Panc1 (cell line): ENCODE measurements around the gene CRB2. TPM values are rescaled to one million over a fixed set of nuclear protein-coding genes. Genes with fewer than 3 reads are reported as not detected.

Experiments used
- ATAC-seq: fragments of 200-7000 bp; cut with Tn5 transposase; 2 replicates; pipeline ENCODE4 v1.9.1; 2020; ENCODE audit warnings: mild to moderate bottlenecking, moderate library complexity
- BruUV-seq: library from RNA; stranded (reverse); fragments of 400-500 nt; replicated peaks from 2 replicates; lab custom pipeline; 2021; lab: Mats Ljungman, UMichigan
- CTCF ChIA-PET: fragments of 300-600 bp; sonication (Branson Sonifier 250); formaldehyde crosslinking; loops from one replicate; lab custom pipeline; 2022; ENCODE audit warnings: antibody characterized with exemption; lab: Charles Lee
- POLR2A ChIA-PET: fragments of 300-600 bp; sonication (Branson Sonifier 250); formaldehyde crosslinking; loops from one replicate; lab custom pipeline; 2022; ENCODE audit warnings: antibody characterized with exemption; lab: Charles Lee
- DNase-seq: peaks from one replicate; pipeline ENCODE4 v3.0.0-alpha.2; 2010; ENCODE audit warnings: low read depth, low spot score
- H3K27ac ChIP-seq: 2 replicates; pipeline ENCODE4 v1.5.1; 2011; ENCODE audit warnings: mild to moderate bottlenecking, low read length, inconsistent platforms
- H3K27me3 ChIP-seq: fragments of 200-500 bp; sonication (Bioruptor generic); 2 replicates; pipeline ENCODE4 v1.6.0; 2014; ENCODE audit warnings: low read length, inconsistent platforms; ENCODE audit not compliant: control insufficient read depth, insufficient read depth
- H3K36me3 ChIP-seq: fragments of 200-500 bp; sonication (Bioruptor generic); 2 replicates; pipeline ENCODE4 v1.5.1; 2014; ENCODE audit warnings: inconsistent platforms, mild to moderate bottlenecking, low read length, moderate library complexity; ENCODE audit not compliant: control insufficient read depth, insufficient read depth
- H3K4me1 ChIP-seq: 2 replicates; pipeline ENCODE4 v1.5.1; 2011; ENCODE audit warnings: inconsistent platforms, mild to moderate bottlenecking, low read length, moderate library complexity; ENCODE audit not compliant: control insufficient read depth, insufficient read depth
- H3K4me3 ChIP-seq, 2 experiments: 2 replicates each; pipeline ENCODE4 v1.5.1; 2011 to 2012; ENCODE audit warnings: low read depth in 2 of 2, low read length in 2 of 2, mild to moderate bottlenecking in 2 of 2, inconsistent platforms in 1 of 2, moderate library complexity in 1 of 2
- H3K9me3 ChIP-seq: fragments of 200-500 bp; sonication (Bioruptor generic); 2 replicates; pipeline ENCODE4 v1.5.1; 2014; ENCODE audit warnings: low read depth, mild to moderate bottlenecking, inconsistent platforms, low read length, moderate library complexity; ENCODE audit not compliant: control insufficient read depth, insufficient read depth
- CTCF ChIP-seq: fragments of 450-650 bp; IDR thresholded peaks from 2 replicates; pipeline ENCODE4 v1.5.1; 2017; ENCODE audit warnings: mild to moderate bottlenecking
- POLR2AphosphoS5 ChIP-seq: IDR thresholded peaks from 2 replicates; pipeline ENCODE4 v1.6.1; 2012; ENCODE audit warnings: mild to moderate bottlenecking, low read depth, low read length, moderate library complexity
- REST ChIP-seq, 2 experiments: IDR thresholded peaks; 2 replicates each; pipeline ENCODE4 v1.6.1; 2011 to 2012; ENCODE audit warnings: low read depth in 2 of 2, control low read depth in 1 of 2, low read length in 1 of 2, mild to moderate bottlenecking in 1 of 2, moderate library complexity in 1 of 2; ENCODE audit not compliant: insufficient read depth in 1 of 2
- SIN3A ChIP-seq: IDR thresholded peaks from 2 replicates; pipeline ENCODE4 v1.6.1; 2012; ENCODE audit warnings: low read depth, mild to moderate bottlenecking, low read length, moderate library complexity, borderline replicate concordance; ENCODE audit not compliant: insufficient read depth
- TCF7L2 ChIP-seq: IDR thresholded peaks from 2 replicates; pipeline ENCODE4 v1.6.1; 2011; ENCODE audit warnings: mild to moderate bottlenecking, low read depth, low read length, inconsistent platforms
- in situ Hi-C: cut with HindIII; loops from 2 replicates; pipeline ENCODE4 v1.10.0; 2016; ENCODE audit warnings: low sequenced_read_pairs, low pct_unique_long_range_greater_than_20kb
- intact Hi-C: fragments of 100-400 bp; cut with micrococcal nuclease; formaldehyde crosslinking; loops from one replicate; pipeline ENCODE4 v1.10.0; 2022; ENCODE audit not compliant: unreplicated experiment
- total RNA-seq: library from RNA; stranded (reverse); gene quantifications from one replicate; pipeline ENCODE4 v1.2.1, GENCODE V29; 2021; ENCODE audit not compliant: unreplicated experiment

The CRB2 gene
- total RNA-seq, 1 experiment from 2014 or later, result 0.05 TPM

- ATAC-seq (no peak), DNase-seq (no peak)
- in situ Hi-C loops (no loop called here), intact Hi-C loops (no loop called here)
- H3K27me3 ChIP-seq, result no peaks in the 10 kb centered on the region
- POLR2A ChIA-PET, result no interaction called here
- no TSS peak for BruUV-seq
- CTCF ChIA-PET, result no interaction called here
- no peaks in the 10 kb centered on the region; the same call in 1 of the 2 replicates for H3K4me1 ChIP-seq
- TF ChIP-seq POLR2AphosphoS5, result no peak
- TF ChIP-seq TCF7L2, result no peak
- no peak for TF ChIP-seq CTCF
- no peak for TF ChIP-seq SIN3A
- TF ChIP-seq REST (IDR thresholded peaks at IDR 0.05; ENCODE audit: insufficient read depth in 1 of 2, low read depth in 2 of 2, low read length in 1 of 2), result no peak
- H3K27ac ChIP-seq, result no peak overlapping the region
- no peaks in the 10 kb centered on the region for H3K36me3 ChIP-seq
- no peak overlapping the region for H3K4me3 ChIP-seq
- H3K9me3 ChIP-seq, result no peaks in the 10 kb centered on the region
Measured at GRCh38 chr9:123372766-123373446, 16.9 kb downstream of the CRB2 start.

DNA sequence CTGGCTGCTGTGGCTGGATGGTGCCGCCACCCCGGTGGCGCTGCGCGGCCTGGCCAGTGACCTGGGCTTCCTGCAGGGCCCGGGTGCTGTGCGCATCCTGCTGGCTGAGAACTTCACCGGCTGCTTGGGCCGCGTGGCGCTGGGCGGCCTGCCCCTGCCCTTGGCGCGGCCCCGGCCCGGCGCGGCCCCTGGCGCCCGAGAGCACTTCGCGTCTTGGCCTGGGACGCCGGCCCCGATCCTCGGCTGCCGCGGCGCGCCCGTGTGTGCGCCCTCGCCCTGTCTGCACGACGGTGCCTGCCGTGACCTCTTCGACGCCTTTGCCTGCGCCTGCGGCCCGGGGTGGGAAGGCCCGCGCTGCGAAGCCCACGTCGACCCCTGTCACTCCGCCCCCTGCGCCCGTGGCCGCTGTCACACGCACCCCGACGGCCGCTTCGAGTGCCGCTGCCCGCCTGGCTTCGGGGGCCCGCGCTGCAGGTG lies 17.5 kb downstream of the CRB2 start:
- no peak overlapping the region for H3K4me3 ChIP-seq
- H3K4me1 ChIP-seq, result no peaks in the 10 kb centered on the region; the same call in 1 of the 2 replicates
- no peak overlapping the region for H3K27ac ChIP-seq
- in situ Hi-C loops (no loop called here), intact Hi-C loops (no loop called here)
- CTCF ChIA-PET, result no interaction called here
- TF ChIP-seq POLR2AphosphoS5, result no peak
- TF ChIP-seq REST (IDR thresholded peaks at IDR 0.05; ENCODE audit: insufficient read depth in 1 of 2, low read depth in 2 of 2, low read length in 1 of 2), result no peak
- TF ChIP-seq TCF7L2, result no peak
- TF ChIP-seq CTCF, result no peak
- TF ChIP-seq SIN3A, result no peak
- POLR2A ChIA-PET, result no interaction called here
- H3K27me3 ChIP-seq, result no peaks in the 10 kb centered on the region
- no peaks in the 10 kb centered on the region for H3K36me3 ChIP-seq
- no peak for DNase-seq
- no peaks in the 10 kb centered on the region for H3K9me3 ChIP-seq
- BruUV-seq, result no TSS peak
- no peak for ATAC-seq
